Stimulated activated CD8-positive, alpha-beta memory T cell treated with anti-CD3 and anti-CD28 coated beads, Interleukin-15, amount 100 ng/mL, for 24 hours (primary cell): Measurements from ENCODE around the gene C13orf46.

Experiments used
- DNase-seq: peaks from one replicate; pipeline ENCODE4 v3.0.0-alpha.2; 2020; ENCODE audit warnings: low read depth

Gene C13orf46

DNA sequence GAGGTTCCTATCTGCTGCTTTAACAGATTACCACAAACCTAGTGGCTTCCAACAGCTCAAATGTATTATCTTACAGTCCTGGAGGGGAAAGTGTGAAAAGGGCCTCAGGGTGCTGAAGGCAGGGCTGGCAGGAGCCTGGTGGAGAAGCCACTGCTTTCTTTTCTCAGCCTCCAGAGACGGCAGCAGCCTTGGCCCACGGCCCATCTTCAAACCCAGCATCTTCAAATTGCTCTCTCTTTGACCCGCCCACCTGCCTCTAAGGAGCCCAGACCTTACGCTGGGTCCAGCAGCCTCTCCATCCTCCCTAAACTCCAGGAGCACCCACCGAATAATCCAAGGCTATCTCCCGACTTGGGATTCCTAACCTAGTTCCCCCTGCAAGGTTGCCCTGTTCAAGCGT lies 35.6 kb downstream of the C13orf46 start:
- DNase-seq: no peak

DNA sequence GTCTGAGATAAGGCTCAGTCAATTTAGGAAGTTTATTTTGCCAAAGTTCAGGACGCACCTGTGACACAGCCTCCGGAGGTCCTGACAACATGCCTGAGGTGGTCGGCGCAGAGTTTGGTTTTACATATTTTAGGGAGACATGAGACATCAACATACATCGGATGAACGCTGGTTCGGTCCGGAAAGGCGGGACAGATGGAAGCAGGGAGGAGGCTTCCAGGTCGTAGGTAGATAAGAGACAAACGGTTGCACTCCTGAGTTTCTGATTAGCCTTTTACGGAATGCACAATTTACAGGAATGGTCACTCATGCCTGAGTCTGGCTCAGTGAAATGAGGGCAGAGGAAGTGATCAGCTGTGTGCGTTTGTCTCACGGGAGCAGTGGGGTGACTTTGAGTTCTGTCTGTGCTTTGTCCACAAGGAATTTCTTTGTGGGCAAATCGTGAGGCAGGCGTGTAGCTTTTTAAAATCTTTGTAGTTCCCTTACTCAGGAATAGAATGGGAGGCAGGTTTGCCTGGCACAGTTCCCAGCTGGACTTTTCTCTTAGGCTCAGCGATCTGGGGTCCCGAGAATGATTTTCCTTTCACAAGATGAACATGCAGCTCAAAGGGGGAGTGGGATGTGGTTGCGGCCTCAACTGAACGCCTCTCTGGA lies 36.2 kb downstream of the C13orf46 start:
- DNase-seq: no peak

DNA sequence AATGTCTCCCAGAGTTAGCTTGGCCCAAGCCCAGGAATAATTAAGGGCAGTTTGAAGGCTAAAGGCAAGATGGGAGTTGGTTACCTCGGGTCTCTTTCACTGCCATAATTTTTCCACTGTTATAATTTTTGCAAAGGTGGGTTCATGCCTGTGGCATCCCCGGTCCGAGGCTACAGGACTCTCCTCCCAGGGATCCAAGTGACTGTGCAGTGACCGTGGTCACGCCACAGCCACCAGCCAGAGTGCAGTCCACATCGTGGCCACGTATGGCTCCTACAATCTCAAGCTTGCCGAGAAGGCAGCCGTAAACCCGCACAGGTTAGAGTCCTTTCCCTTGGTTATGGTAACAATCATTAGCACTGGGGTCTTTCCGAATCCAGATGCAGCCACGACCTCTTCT lies 36.8 kb downstream of the C13orf46 start:
- no peak for DNase-seq

DNA sequence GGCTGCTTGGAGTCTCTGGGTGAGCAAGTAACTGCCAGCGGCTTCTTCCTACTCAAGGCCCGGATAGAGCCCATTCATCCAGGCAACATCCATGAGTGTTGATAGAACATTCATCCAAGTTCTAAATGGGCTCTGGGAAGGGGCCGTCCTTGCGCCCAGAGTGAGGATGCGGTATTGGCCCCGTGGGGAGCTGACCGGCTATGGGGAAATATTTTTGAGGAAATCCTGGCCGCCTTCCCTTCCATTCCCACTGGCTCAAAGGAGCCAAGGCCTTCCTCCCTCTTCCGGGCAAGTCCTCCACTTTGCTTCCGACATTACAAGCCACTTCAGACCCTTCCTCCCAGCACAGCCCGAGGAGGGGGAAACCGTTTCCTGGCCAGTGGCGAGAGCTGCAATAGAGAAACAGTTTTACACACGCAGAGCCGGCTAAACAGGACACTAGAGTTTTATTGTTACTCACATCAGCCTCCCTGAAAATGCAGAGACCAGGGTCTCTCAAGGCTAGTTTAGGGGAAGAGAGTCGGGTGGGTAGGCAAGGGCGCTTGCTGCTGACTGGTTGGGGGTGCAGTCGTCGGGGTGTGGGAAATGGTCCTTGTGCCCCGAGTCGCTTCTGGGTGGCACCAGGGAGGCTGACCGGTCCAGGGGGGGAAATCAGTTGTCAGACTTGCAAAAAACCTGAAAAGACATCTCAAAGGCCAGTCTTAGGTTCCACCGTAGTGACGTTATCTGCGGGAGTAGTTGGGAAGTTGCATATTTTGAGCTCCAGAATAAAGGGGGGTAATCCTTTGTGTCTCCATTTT lies 37.5 kb downstream of the C13orf46 start:
- DNase-seq: no peak

DNA sequence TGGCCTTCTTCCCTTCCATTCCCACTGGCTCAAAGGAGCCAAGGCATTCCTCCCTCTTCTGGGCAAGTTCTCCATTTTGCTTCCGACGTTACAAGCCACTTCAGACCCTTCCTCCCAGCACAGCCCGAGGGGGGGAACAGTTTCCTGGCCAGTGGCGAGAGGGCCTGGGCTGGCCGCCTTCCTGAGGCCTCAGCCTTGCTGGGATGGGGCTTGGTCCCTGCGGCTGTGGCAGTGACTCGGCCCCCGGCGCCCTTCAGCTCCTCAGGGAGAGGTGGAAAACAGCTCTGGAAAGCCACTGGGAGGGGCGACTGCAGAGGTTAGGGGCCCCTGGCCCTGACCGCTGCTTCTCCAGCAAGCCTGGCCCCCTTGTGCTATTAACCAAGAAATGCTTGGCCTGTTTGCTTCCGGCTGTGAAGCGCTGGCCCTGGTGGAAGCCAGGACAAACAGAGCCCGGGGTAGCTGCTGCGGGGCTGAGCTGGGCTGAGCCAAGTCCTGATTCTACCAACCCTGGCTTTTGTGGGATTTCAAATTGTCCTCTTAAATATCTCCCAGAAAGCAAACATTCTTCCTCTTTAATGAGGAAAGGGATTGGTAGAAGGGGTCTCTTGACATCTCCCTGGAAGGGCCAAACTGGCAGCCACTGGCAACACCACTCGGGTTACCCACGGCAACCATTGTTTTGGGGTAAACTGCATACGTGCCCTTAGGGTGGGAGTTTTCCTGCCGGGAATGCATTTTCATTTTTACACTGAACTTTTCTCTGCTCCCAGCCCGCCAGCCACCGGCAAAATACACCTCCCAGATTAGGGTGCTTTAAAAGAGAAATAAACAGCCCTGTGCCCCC lies 38.7 kb downstream of the C13orf46 start:
- no peak for DNase-seq

DNA sequence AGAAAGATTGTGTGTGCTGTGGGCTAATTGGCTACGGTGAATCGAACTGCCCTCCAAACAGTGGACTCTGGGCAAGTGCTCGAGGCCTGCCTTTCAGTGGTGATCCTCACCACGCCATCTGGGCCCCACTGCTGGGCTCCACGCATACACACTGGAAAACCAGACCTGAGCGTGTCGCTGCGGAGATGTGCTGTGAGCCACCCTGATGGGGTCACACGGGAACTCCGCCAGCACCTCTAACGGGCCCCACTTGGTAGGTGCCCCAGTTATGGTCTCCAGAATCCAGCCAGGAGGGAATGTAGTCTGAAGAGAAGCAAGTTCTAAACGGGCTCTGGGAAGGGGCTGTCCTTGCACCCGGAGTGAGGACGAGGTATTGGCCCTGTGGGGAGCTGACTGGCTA lies 39.3 kb downstream of the C13orf46 start:
- no peak for DNase-seq

DNA sequence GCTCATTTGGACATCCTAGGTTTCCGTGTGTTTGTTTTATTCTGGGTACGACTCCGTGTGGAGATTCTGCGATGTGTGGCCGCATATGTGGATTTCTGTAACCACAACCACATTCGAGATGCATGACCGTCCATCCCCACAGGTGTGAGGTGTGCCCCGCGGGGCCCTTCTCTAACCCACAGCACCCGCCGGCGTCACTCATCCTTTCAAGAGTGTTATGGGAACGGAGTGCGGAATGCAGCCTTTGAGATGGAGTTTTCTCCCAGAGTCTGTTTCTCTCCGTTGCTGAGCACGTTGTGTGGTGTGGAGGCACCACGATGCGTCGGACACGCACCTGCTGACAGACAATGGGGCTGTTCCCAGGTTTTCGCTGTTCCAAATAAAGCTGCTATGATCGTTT lies 40.0 kb downstream of the C13orf46 start:
- DNase-seq: no peak

DNA sequence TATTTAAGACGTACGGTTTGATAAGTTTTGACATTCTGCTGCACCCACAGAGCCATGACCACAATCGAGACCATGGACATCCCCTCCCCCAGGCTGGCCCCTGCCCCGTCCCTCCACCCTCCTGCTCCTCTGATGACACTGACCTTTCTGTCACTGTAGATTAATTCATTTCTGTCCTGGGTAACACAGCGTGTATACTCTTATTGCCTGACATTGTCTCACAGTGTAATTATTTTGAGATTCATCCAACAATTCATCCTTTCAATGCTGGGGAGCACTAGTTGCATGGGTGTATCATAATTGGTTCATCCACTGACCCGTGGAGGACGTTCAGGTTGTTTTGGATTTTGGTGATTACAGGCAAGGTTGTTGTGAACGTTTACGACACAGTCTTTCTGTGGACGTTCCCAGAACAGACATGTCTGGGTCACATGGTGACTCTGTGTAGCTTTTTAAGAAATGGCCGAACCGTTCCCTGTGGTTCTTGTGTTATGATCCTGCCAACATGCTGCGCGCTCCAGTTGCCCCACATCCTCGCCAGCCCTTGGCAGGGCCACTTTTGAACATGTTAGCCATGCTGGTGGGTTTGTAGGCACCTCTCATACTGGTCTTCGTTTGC lies 41.9 kb downstream of the C13orf46 start:
- DNase-seq: no peak

DNA sequence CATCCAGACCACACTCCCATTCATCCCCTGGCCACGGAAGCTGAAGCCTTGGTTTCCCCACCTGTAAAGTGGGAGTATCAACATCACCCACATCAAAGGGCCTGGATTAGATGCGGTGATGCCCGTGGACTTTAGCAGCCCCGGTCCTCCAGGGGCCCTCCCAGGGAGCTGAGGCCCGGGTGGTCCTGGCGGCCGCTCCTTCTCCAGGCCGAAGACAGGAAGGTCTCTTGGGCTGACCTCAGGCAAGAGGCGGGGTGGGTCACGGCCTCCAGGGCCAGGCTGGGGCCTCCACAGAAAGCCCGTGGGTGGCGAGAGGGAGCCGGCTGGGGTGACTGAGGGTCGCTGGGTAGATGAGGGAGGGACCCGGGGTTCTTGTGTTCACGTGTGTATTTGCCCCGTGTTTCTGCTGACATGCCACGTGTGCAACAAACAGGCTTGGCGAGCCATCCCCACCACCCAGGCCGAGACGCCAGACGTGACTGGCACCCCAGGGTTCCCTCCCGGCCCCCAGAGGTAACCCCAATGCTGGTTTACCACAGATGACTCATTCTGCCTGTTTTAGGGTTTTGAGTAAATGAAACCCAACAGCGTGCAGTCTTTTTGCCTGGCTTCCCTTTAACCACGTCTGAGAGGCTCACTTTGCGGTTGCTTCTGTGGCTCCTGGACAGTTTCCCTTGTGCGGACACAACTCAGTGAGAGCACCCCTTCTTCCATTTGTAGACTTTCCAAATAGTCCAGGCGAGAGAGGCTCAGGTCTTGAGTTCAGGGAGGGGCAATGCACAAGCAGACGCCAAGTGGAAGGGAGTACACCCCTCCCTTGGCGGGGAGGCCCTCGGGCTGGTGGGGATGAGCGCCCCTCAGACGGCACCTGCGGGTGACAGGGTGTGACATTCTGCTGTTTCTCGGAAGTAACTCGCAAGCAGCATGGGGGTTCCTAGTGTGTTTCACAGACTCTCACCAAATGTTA lies 42.9 kb downstream of the C13orf46 start:
- no peak for DNase-seq

DNA sequence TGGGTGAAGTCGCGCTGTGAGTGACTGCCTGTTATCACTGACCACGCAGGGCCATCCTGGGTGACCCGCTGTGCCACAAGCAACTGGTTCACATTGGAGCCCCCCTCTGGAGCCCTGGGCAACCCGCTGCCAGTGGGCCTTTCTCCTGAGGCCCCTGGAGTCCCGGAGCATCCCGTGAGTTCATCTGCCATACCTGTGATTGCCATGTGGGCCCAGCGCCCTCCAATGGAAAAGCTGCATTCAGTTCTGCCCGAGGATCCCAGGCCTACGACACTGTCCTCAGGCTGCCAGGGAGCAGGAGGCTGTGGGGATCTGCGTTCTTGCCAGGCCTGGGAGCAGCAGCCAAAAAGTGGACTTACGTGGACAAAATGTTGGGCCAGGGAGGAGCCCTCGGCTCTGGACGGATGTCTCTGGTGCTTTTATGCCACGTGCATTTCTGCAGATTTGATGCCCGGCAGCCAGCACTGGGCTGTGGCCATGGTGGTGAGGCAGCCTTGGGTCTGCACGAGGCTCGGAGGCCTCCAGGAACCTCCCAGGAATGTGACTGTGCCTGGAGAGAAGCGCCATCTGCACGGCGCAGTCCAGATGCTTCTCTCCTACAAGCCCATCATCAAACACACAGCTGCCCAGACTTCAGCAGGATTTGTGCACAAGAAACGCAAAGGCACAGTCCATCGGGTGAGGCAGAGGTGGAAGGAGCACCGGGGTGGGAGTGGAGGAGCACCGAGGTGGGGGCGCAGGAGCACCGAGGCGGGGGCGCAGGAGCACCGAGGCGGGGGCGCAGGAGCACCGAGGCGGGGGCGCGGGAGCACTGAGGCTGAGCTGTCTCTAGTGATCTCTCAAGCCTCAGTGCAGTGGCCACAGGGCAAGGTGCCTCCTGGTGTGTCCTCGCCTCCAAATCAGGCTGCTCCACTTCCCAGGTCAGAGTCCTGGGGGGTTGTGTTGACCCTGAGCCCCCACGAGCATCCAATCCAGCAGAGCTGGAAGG lies 44.0 kb downstream of the C13orf46 start:
- DNase-seq: no peak

DNA sequence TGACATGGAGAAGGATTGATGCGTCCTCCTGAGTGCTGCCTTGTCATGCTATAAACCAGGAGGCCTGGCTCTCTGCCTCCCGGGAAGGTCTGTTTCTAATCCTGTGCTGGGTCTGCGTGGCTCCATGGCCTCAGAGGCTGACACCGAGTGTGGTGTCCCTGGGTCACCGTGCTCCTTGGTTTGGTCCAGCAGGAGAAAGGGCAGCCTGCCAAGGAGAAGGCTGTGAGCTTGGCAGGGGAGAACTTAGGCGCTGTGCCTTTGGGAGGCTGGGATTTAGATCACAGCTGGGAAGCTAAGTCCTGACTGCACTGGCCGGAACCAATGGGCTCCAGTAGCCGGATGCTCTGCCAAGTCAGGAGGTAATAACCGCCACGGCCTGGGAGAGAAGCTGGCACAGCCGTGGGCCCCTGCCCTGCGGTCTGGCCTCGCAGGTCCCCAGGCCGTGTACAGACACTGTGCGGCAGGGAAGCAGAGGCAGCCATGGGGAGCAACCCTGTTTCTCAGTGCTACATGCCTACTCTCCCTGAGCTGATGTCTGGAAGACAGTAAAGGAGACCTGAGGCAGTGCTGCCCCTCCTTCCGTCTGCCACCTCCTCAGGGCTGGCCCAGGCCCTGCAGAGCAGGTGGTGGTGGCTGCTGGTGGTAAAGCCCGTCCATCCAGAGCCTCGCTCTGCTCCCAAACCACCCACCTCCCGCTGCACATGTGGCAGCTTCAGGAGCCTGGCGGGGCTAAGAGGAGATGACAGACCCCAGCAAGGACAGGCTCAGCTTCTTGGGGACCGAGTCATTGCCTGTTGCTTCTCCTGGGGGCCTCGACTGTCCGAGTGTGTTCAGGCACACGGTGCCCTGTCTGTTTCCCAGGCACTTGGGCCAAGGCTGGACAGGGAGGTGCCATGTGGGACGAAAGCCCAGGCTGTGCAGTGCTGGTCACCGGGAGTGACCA lies 44.9 kb downstream of the C13orf46 start:
- DNase-seq: no peak

DNA sequence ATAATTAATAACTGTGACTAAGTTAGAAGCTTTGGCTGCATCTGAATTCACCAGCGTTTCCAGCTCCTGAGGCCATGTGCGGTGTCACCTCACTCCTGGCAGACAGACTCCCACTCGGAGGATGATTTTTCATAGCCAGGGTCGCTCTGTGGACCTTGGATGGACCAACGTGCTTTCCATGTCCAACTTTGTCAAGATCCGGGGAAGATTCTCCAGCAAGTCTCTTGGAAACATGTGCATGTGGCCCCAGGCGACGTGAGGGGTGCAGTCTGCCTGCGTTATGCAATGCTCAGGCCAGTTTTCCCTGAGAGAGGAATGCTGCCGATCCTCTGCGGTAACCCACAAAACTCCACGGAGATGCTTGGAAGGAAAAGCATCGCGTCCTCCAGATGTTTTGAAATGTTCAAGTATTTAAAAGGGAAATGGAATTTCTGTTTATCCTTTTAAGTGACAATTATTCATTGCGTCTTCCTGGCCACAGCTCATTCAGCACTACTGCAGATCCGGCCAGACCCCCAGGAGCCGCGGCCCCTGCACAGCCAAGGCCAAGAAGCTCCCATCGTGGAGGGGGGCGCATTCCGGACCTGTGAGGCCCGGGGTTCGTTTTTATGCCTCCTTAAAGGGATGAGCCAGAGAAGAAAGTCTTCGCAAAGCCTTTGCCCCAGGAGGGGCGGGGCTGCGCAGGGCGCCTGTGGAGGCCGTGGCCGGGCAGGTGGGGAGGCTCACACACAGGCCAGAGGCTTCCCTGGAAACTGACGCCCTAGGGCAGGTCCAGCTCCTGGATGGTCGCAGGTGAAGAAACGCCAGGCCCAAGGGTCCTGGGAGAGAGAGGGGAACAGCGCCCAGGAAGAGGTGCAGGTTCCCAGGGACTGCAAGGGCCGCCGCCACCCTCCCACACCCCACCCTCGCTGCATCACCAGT lies 46.0 kb downstream of the C13orf46 start:
- DNase-seq: no peak

DNA sequence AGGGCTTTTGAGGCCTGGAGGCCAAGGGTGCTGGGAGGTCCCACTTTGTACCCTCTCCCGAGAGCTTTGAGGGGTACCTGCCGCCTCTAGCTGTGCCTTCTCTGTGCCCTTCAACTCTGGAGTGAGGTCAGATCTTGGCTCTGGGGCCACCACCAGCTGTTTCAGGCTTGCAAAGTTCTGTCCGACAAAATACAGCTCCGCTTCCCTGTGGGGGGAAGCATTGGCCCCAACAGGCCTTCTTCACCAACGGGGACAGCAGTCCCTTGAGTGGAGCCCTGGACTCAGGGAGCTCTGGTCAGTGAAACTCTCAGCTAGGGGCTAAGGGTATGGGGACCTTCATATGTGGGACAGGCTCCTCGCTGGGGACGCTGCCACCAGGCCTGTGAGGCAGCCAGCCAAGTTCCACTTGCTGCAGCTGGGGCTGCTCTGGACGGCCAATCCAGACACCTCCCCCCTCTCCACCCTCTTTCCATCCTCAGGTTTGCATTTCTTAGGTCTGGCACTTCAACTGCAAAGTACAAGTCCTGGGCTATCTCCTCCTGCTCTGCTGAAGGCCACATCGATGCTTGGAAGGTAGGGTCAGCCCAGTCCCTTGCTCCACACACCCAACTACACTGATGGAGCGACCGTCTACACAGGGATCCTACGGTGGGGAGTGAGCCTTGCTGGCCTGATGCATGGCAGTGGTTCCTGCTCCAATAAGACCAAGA lies 46.8 kb downstream of the C13orf46 start:
- no peak for DNase-seq

DNA sequence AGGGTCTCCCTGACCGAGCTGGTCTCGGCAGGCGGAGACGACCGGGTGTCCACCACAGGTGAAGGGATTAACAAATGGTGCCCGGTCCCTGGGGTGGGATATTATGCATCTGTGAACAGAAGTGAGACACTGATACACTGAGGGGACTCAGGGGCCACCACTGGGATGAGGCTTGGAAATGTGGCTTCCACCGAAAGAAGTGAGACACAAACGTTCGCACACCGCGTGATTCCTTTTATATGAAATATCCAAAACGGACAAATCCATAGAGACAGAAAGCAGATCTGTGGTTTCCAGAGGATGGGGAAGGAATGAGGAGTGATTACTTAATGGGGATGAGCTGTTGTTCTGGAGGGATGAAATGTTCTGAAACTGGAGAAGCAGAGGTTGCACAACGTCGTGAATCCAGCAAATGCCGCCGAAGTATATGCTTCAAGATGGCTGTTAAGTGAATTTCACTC lies 47.5 kb downstream of the C13orf46 start:
- DNase-seq: no peak

DNA sequence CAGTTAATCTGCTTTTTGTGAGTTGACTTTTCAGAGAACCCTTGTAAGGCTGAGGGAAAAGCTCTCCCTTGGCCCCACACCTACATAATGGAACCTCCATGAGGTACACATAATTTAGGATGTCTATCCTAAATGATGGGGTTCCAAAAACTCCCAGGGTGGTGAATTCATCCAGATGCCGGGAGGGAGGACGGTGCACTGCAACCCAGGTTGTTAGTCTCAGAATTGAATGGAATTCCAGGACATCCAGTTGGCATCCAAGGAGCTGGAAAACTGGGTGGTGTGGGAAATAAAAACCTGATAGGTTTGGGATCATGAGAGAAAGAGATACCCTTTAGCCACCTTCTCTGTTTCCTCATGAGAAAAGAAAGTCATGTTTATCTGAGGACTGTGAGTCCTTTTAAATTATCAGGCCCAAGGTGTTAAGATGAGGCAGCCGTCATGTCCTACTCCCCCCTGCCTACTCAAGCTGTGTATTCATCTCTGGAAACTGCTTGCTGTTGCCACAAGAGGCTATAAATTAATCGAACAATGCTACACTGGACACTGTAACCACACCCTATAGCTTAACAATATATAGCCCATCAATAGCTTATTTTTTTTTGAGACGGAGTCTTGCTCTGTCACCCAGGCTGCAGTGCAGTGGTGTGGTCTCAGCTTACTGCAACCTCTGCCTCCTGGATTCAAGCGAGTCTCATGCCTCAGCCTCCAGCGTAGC lies 49.5 kb downstream of the C13orf46 start:
- DNase-seq: no peak

DNA sequence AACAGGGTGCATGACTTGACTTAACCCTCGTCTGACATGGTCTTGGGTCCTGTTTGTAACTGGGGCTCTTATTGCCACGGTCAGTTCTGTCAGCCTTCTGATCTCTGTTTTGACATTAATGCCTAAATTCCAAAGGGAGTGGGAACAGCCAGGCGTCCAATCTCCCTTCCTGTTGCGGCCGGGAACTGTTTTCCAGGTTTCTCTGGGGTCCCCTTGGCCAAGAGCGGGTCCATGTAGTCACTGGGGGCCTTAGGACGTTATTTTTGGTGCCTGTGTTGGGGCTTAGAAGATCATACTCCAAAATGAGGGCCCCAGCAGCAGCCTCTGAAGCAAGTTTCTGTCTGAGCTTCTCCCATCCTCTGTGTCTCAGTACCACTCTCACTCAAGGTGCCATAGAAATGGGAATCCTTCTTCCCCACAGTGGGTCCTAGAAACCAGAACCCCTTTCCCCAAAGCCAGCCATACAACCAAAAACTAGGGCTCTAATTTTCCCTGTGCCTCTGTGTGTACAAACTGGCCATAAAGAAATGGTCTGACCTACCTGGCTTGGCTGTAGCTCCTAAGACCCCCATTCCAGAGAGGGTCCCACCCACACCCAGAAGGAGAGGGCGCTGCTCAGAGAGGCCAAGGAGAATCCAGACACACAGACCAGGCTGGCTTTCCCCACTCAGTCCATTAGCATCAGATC lies 50.4 kb downstream of the C13orf46 start:
- no peak for DNase-seq
